HepG2 (cell line): Measurements from ENCODE around the gene PRR12. TPM values are rescaled to one million over a fixed set of nuclear protein-coding genes. Genes with fewer than 3 reads are reported as not detected.
A peak's percentile ranks its signal among the peaks of the same experiment; 100 is the strongest.

Experiments used
- AKAP8 ChIP-seq: sonication (generic); formaldehyde crosslinking; IDR thresholded peaks from 2 replicates; pipeline ENCODE4 v1.5.1; 2020; ENCODE audit warnings: mild to moderate bottlenecking, missing genetic modification reagents
- CENPT ChIP-seq: sonication (generic); formaldehyde crosslinking; IDR thresholded peaks from 2 replicates; pipeline ENCODE4 v1.8.0; 2022; ENCODE audit warnings: low read depth, mild to moderate bottlenecking, moderate library complexity, missing genetic modification reagents
- GPN1 ChIP-seq: sonication (generic); formaldehyde crosslinking; IDR thresholded peaks from 2 replicates; pipeline ENCODE4 v1.5.1; 2020; ENCODE audit warnings: missing genetic modification reagents, borderline replicate concordance
- IKZF1 ChIP-seq: fragments of 450-650 bp; IDR thresholded peaks from 2 replicates; pipeline ENCODE4 v1.7.1; 2016
- KMT2A ChIP-seq: sonication (generic); formaldehyde crosslinking; IDR thresholded peaks from 2 replicates; pipeline ENCODE4 v1.4.0; 2020; ENCODE audit warnings: missing genetic modification reagents
- MED13 ChIP-seq: sonication (generic); formaldehyde crosslinking; IDR thresholded peaks from 2 replicates; pipeline ENCODE4 v1.5.0; 2020; ENCODE audit warnings: missing genetic modification reagents
- NCOA1 ChIP-seq: sonication (generic); formaldehyde crosslinking; IDR thresholded peaks from 2 replicates; pipeline ENCODE4 v1.9.0; 2021; ENCODE audit warnings: missing genetic modification reagents
- NFE2L1 ChIP-seq: sonication (generic); formaldehyde crosslinking; IDR thresholded peaks from 2 replicates; pipeline ENCODE4 v1.4.0; 2020; ENCODE audit warnings: missing genetic modification reagents, mild to moderate bottlenecking, borderline replicate concordance
- PRMT3 ChIP-seq: sonication (generic); formaldehyde crosslinking; IDR thresholded peaks from 2 replicates; pipeline ENCODE4 v1.8.1; 2022; ENCODE audit warnings: low read depth, mild to moderate bottlenecking, moderate library complexity, missing genetic modification reagents, borderline replicate concordance
- RAD21 ChIP-seq: fragments of 450-650 bp; formaldehyde crosslinking; IDR thresholded peaks from 2 replicates; pipeline ENCODE4 v1.5.0; 2020; ENCODE audit warnings: mild to moderate bottlenecking
- RXRA ChIP-seq: sonication (generic); formaldehyde crosslinking; IDR thresholded peaks from 2 replicates; pipeline ENCODE4 v1.5.1; 2020; ENCODE audit warnings: missing genetic modification reagents
- SRF ChIP-seq: IDR thresholded peaks from 2 replicates; pipeline ENCODE4 v1.6.1; 2011; ENCODE audit warnings: mild to moderate bottlenecking, low read depth, low read length, moderate library complexity
- TCF7L2 ChIP-seq: IDR thresholded peaks from 2 replicates; pipeline ENCODE4 v1.6.1; 2011; ENCODE audit warnings: mild to moderate bottlenecking, low read depth, low read length, moderate library complexity
- ZIK1 ChIP-seq: sonication (generic); formaldehyde crosslinking; IDR thresholded peaks from 2 replicates; pipeline ENCODE4 v1.5.0; 2020; ENCODE audit warnings: mild to moderate bottlenecking, low read depth, missing genetic modification reagents, borderline replicate concordance
- ZNF121 ChIP-seq: sonication (generic); formaldehyde crosslinking; IDR thresholded peaks from 2 replicates; pipeline ENCODE4 v1.5.0; 2020; ENCODE audit warnings: mild to moderate bottlenecking, missing genetic modification reagents
- ZNF17 ChIP-seq: sonication (generic); formaldehyde crosslinking; IDR thresholded peaks from 2 replicates; pipeline ENCODE4 v1.5.0; 2020; ENCODE audit warnings: mild to moderate bottlenecking, missing genetic modification reagents
- ZNF441 ChIP-seq: sonication (generic); formaldehyde crosslinking; IDR thresholded peaks from 2 replicates; pipeline ENCODE4 v1.7.0; 2021; ENCODE audit warnings: missing genetic modification reagents, borderline replicate concordance
- ZNF558 ChIP-seq: sonication (generic); formaldehyde crosslinking; IDR thresholded peaks from 2 replicates; pipeline ENCODE4 v1.9.0; 2022; ENCODE audit warnings: mild to moderate bottlenecking, missing genetic modification reagents, borderline replicate concordance
- ZNF792 ChIP-seq: IDR thresholded peaks from 2 replicates; pipeline ENCODE4 v1.6.1; 2016
- ZZZ3 ChIP-seq: sonication (generic); formaldehyde crosslinking; IDR thresholded peaks from 2 replicates; pipeline ENCODE4 v1.4.0; 2020; ENCODE audit warnings: missing genetic modification reagents, mild to moderate bottlenecking, borderline replicate concordance
- polyA plus RNA-seq, 8 experiments: library from polyadenylated mRNA; depleted of rRNA in 3 of 8; stranded (reverse) in 7 of 8; unstranded in 1 of 8; fragments of >200 nt; fragmentation: Illumina TruSeq in 4 of 8; extraction: Trizol in 4 of 8; gene quantifications; 2 replicates each; pipeline versions ENCODE4 v1.2.1 to v1.2.3, GENCODE V29; 2011 to 2016; ENCODE audit warnings: low read depth in 4 of 8, missing spikeins in 1 of 8, mixed read lengths in 1 of 8; ENCODE audit not compliant: insufficient read depth in 1 of 8
- total RNA-seq, 5 experiments: library from RNA; depleted of rRNA; stranded (reverse); fragments of >200 nt; fragmentation: Illumina TruSeq; extraction: Trizol; gene quantifications; 2 replicates each; pipeline ENCODE4 v1.2.3, GENCODE V29; 2016; ENCODE audit warnings: low read depth in 1 of 5
- TF ChIP-seq, protein P1 (sequence below): IDR thresholded peaks from 2 replicates; pipeline ENCODE4 v1.6.1; 2016
- TF ChIP-seq, protein P2 (sequence below): IDR thresholded peaks from 2 replicates; pipeline ENCODE4 v1.6.1; 2016; ENCODE audit warnings: missing compliant biosample characterization, missing genetic modification reagents, borderline replicate concordance
- TF ChIP-seq, protein P3 (sequence below): sonication (generic); formaldehyde crosslinking; IDR thresholded peaks from 2 replicates; pipeline ENCODE4 v1.4.0; 2020; ENCODE audit warnings: missing genetic modification reagents
- TF ChIP-seq, protein P4 (sequence below): sonication (generic); formaldehyde crosslinking; IDR thresholded peaks from 2 replicates; pipeline ENCODE4 v1.4.0; 2020; ENCODE audit warnings: missing genetic modification reagents, borderline replicate concordance

Gene PRR12
- total and polyA plus RNA-seq, 2 of the 13 experiments (the other 11 are each of a cell fraction or from before 2014, with no cell fraction given) = 0.62 to 1.5 TPM

DNA sequence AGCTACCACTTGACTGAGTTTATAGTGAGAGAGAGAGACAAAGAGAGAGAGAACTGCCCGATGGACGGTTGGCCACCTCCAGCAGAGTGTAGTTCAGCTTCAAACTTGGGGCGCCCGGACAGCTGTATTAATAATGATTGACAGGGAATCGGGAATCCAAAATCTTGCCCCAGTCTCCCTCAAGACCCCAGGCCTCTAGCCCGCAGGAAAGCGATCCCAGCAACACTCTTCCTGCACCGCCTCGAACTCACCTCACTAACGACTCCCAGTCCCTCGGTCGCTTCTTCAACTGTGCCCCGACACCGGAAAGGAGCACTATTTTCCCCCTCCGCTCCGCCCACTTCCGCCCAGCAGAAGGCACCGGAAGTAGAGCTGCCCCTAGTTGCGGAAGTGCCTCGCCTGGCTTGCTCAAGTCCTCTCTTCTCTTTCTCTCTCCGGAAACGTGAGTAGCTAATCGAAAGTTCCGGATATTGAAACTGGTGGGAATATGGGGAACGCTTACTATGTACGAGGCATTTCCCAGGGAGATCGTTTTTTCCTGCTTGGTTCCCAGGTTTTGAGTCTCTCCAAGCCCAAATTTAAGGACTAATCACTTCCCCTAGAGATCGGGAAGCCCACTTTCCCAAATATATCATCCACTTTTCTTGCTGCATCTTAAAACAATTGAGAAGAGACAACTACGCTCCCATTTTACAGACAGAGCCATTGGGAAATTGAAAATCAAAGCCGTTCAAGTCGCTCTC is 10.5 kb upstream of the PRR12 start, which contains the start of gene NOSIP (continued):
- peak; percentile 85 for TF ChIP-seq SRF
- TF ChIP-seq ZNF17 (CRISPR knock-in tag) = no peak
- no peak for TF ChIP-seq GPN1 (CRISPR knock-in tag)
- TF ChIP-seq AKAP8 (CRISPR knock-in tag) = no peak
- no peak for TF ChIP-seq IKZF1
- TF ChIP-seq CENPT = no peak
- TF ChIP-seq RAD21 (CRISPR knock-in tag) = peak; percentile 28; the same call in 1 of the 2 replicates
- peak; percentile 87 for TF ChIP-seq KMT2A
- TF ChIP-seq RXRA = peak; percentile 21; the same call in 1 of the 2 replicates
- no peak; the same call in 1 of the 2 replicates for TF ChIP-seq ZNF558 (CRISPR knock-in tag)
- TF ChIP-seq, protein P1, sequence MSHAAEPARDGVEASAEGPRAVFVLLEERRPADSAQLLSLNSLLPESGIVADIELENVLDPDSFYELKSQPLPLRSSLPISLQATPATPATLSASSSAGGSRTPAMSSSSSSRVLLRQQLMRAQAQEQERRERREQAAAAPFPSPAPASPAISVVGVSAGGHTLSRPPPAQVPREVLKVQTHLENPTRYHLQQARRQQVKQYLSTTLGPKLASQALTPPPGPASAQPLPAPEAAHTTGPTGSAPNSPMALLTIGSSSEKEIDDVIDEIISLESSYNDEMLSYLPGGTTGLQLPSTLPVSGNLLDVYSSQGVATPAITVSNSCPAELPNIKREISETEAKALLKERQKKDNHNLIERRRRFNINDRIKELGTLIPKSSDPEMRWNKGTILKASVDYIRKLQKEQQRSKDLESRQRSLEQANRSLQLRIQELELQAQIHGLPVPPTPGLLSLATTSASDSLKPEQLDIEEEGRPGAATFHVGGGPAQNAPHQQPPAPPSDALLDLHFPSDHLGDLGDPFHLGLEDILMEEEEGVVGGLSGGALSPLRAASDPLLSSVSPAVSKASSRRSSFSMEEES (CRISPR knock-in tag) = peak; percentile 46
- peak; percentile 31; the same call in 1 of the 2 replicates for TF ChIP-seq ZZZ3 (CRISPR knock-in tag)
- TF ChIP-seq ZNF792 (CRISPR knock-in tag) = 0 out of 2 replicates have a peak, but pooled peaks have one; percentile 20
- 0 out of 2 replicates have a peak, but pooled peaks have one; percentile 32 for TF ChIP-seq ZNF441 (CRISPR knock-in tag)
- no peak for TF ChIP-seq TCF7L2
- TF ChIP-seq, protein P2, sequence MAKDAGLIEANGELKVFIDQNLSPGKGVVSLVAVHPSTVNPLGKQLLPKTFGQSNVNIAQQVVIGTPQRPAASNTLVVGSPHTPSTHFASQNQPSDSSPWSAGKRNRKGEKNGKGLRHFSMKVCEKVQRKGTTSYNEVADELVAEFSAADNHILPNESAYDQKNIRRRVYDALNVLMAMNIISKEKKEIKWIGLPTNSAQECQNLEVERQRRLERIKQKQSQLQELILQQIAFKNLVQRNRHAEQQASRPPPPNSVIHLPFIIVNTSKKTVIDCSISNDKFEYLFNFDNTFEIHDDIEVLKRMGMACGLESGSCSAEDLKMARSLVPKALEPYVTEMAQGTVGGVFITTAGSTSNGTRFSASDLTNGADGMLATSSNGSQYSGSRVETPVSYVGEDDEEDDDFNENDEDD (CRISPR knock-in tag) = no peak; the same call in 1 of the 2 replicates
- TF ChIP-seq, protein P3, sequence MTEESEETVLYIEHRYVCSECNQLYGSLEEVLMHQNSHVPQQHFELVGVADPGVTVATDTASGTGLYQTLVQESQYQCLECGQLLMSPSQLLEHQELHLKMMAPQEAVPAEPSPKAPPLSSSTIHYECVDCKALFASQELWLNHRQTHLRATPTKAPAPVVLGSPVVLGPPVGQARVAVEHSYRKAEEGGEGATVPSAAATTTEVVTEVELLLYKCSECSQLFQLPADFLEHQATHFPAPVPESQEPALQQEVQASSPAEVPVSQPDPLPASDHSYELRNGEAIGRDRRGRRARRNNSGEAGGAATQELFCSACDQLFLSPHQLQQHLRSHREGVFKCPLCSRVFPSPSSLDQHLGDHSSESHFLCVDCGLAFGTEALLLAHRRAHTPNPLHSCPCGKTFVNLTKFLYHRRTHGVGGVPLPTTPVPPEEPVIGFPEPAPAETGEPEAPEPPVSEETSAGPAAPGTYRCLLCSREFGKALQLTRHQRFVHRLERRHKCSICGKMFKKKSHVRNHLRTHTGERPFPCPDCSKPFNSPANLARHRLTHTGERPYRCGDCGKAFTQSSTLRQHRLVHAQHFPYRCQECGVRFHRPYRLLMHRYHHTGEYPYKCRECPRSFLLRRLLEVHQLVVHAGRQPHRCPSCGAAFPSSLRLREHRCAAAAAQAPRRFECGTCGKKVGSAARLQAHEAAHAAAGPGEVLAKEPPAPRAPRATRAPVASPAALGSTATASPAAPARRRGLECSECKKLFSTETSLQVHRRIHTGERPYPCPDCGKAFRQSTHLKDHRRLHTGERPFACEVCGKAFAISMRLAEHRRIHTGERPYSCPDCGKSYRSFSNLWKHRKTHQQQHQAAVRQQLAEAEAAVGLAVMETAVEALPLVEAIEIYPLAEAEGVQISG (CRISPR knock-in tag) = peak; percentile 96
- TF ChIP-seq, protein P4, sequence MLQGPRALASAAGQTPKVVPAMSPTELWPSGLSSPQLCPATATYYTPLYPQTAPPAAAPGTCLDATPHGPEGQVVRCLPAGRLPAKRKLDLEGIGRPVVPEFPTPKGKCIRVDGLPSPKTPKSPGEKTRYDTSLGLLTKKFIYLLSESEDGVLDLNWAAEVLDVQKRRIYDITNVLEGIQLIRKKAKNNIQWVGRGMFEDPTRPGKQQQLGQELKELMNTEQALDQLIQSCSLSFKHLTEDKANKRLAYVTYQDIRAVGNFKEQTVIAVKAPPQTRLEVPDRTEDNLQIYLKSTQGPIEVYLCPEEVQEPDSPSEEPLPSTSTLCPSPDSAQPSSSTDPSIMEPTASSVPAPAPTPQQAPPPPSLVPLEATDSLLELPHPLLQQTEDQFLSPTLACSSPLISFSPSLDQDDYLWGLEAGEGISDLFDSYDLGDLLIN = no peak
- no peak for TF ChIP-seq ZIK1
- no peak for TF ChIP-seq ZNF121
- no peak for TF ChIP-seq NFE2L1 (CRISPR knock-in tag)
- TF ChIP-seq NCOA1 (CRISPR knock-in tag) = no peak
- TF ChIP-seq PRMT3 (CRISPR knock-in tag) = no peak
- TF ChIP-seq MED13 (CRISPR knock-in tag) = no peak
